ENCODE results near the gene ACTR6.

ACTR6 gene

DNA sequence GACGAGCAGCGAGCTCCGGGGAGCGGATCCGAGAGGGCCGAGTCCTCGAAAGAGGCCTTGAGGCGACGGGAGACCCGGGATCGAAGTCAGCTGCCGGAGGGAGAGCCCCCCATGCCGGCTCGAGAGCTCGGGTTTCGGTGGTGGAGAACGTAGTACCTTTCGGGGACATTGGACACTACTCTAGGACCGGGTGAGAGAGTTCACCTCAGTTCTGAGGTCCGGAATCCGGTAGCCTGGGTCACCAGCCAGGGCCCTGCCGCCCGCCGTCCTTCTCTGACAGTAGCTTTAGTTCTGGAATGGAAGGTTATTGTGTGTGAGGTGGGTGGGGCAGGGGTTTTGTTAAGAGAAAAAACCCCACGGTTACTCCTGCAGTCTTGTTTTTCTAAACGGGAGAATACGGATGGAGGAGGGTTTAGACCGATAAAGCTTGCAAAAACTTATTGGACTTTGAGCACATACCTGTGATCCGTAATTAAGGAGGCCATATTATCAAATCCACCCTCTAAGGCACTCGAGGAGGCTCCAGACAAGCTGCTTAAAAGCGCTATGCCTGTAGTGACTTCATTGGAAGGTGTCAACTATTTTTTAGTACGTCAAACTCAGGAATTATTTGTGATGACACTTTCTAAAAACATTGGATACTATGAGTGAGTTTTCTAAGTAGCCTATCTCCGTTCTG, 67.1 kb downstream of the ACTR6 start:
- DNase-seq, result no peak

DNA sequence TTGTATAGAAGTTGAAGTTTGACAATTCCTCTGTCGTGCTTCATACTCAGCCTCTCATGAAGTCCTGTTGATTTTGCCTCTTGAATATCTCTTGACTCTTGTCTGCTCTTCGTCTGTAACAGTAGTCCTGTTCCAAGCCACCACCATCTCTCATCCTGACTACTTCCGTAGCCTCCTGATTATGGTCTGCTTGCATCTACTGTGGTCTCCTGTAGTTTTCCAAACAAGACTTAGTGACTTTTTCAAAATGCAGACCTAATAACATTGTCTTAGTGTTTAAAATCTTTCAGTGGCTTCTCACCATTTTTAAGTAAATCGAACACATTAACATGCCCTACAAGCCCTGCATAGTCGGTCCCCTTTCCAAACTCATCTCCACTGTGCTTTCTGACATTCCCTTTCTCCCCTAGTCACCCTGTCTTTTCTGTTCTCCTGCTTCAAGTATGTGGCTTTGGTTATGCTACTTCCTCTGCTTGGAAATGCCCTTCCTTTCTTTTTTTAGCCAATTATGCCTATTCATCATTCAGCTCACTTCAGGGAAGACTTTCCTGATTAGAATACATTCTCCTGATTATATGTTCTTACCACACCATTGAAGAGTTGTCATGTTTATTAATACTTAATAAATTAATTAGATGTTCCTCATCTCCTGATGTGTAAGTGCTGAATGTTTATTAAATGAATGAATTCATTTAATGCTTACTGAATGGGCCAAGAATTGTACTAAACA, 68.4 kb downstream of the ACTR6 start:
- no peak for DNase-seq

DNA sequence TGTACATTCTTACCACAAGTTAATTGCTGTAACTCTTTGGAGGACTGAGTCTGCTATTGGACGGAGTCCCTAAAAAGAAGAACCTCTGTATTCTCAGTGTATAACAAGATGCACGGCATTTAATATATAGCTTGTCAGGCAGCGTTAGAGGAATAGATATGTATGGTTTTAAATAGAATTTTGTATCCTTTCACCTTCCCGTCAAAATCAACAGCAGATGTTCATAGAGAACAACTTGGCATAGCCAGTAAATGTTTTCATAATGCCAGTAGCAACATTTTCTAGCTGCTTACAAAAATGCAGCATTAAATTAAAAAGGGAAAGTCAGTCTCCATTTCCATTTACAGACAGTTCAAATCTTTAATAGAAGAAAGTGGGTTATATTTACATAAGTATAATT, 73.2 kb downstream of the ACTR6 start:
- DNase-seq, result no peak
